ENCODE measurements around the gene CCDC92.

DNA sequence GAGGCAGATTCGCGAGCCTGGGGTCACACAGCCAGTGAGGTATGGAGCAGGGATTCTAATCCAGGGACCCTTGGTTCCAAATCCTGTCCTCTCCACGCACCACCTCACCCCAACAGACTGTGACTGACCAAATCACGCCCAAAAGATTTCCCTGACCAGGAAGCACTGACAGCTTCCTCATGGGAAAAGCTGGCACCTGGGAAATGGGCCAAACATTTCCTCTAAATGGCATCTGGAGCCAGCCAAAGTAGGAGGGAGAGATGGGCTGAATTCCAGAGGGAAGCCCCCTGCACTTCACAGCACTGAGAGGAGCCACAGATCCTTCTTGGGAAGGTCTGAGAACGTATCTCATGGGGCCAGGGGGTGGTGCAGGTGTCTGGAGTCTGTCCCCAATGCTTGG, 28.8 kb downstream of the CCDC92 start:
- TF ChIP-seq POLR2A (IDR thresholded peaks at IDR 0.05): no peak
- TF ChIP-seq, protein P1, sequence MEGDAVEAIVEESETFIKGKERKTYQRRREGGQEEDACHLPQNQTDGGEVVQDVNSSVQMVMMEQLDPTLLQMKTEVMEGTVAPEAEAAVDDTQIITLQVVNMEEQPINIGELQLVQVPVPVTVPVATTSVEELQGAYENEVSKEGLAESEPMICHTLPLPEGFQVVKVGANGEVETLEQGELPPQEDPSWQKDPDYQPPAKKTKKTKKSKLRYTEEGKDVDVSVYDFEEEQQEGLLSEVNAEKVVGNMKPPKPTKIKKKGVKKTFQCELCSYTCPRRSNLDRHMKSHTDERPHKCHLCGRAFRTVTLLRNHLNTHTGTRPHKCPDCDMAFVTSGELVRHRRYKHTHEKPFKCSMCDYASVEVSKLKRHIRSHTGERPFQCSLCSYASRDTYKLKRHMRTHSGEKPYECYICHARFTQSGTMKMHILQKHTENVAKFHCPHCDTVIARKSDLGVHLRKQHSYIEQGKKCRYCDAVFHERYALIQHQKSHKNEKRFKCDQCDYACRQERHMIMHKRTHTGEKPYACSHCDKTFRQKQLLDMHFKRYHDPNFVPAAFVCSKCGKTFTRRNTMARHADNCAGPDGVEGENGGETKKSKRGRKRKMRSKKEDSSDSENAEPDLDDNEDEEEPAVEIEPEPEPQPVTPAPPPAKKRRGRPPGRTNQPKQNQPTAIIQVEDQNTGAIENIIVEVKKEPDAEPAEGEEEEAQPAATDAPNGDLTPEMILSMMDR (IDR thresholded peaks at IDR 0.05): no peak
